NCI-H1694 treated with DMSO at 0.1 percent for 48 hours (cell line): ENCODE data around the gene CHD1.

ENCODE experiments used
- DNase-seq: peaks from one replicate; lab custom pipeline; 2025; lab: John Stamatoyannopoulos, UW

CHD1 gene

GRCh38 chr5:98899456-98899855, 29.4 kb downstream of the CHD1 start:
- DNase-seq, result no peak

GRCh38 chr5:98898743-98899142, 30.1 kb downstream of the CHD1 start:
- DNase-seq, result no peak

GRCh38 chr5:98891591-98891990, 37.2 kb downstream of the CHD1 start:
- DNase-seq, result no peak

- no peak for DNase-seq
Observed at GRCh38 chr5:98880598-98880997, 48.2 kb downstream of the CHD1 start.

GRCh38 chr5:98880151-98880550, 48.7 kb downstream of the CHD1 start:
- no peak for DNase-seq

GRCh38 chr5:98877600-98877999, 51.2 kb downstream of the CHD1 start:
- DNase-seq, result no peak

GRCh38 chr5:98872674-98873073, 56.1 kb downstream of the CHD1 start:
- DNase-seq, result no peak

- no peak for DNase-seq
Observed at GRCh38 chr5:98865690-98866089, 63.1 kb downstream of the CHD1 start.

- no peak for DNase-seq
Observed at GRCh38 chr5:98847054-98847453, 81.8 kb downstream of the CHD1 start.

- no peak for DNase-seq
Observed at GRCh38 chr5:98846520-98846919, 82.3 kb downstream of the CHD1 start.

- DNase-seq, result no peak
Observed at GRCh38 chr5:98845878-98846277, 82.9 kb downstream of the CHD1 start.

GRCh38 chr5:98844865-98845264, 83.9 kb downstream of the CHD1 start:
- no peak for DNase-seq

- no peak for DNase-seq
Observed at GRCh38 chr5:98843481-98843880, 85.3 kb downstream of the CHD1 start.

GRCh38 chr5:98840946-98841345, 87.9 kb downstream of the CHD1 start:
- no peak for DNase-seq

- DNase-seq, result no peak
Observed at GRCh38 chr5:98839469-98840383, 89.1 kb downstream of the CHD1 start.

GRCh38 chr5:98836175-98836574, 92.6 kb downstream of the CHD1 start:
- no peak for DNase-seq

GRCh38 chr5:98827588-98828284, 101.1 kb downstream of the CHD1 start:
- no peak for DNase-seq

GRCh38 chr5:98827161-98827560, 101.6 kb downstream of the CHD1 start:
- peak; percentile 33 for DNase-seq

GRCh38 chr5:98825582-98826375, 103.0 kb downstream of the CHD1 start:
- DNase-seq, result no peak

GRCh38 chr5:98816582-98817222, 112.1 kb downstream of the CHD1 start:
- DNase-seq, result no peak

GRCh38 chr5:98813755-98814154, 115.1 kb downstream of the CHD1 start:
- no peak for DNase-seq

GRCh38 chr5:98810206-98810605, 118.6 kb downstream of the CHD1 start:
- DNase-seq, result no peak
